Measurements from ENCODE around the gene ASTN2. TPM values are rescaled to one million over a fixed set of nuclear protein-coding genes. Genes with fewer than 3 reads are reported as not detected.
"Not testable (repeated sequence)": the region's sequence is repeated elsewhere in the genome, so short reads cannot be mapped to it uniquely, and the experiment has no call there.

ASTN2 gene
- polyA plus RNA-seq, 1 donor = 4.2 TPM

DNA sequence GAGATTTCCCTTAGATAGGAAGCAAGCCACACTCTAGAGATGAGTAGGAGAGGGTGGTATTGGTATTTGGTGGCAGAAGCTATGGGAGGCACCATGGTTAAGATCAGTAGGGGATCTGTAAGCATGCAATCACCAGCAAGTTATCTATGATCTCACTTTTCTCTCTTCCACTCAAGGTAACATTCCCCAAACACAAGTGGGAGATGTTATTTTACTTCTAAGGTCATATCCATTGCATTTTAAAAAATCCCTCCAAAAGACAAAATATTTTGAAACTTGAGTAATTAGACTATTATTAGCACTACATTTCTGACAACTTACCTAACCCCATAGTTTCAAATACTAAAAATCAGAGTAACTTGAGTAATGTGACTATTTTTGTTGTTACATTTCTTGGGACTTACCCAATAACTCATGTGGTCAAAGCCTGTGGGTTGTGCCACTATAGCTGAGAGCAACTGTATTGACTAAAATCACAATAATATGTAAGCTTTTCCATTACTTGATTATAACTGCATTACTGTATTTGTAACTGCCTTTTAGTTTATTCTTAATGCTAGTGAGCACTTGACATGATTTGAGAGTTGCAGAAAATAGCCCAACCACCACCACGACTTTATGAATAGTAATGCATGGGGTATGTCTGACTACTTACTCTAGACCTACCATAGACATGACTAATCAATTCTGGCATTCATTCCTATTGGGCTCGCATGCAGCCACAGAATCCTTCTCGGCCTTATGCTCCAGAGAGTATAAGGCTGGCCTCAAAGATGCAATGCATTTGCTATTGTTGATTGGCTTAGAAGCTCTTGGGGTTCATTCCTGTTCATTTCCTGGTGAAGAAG is 463.0 kb downstream of the ASTN2 start:
- DNase-seq = no peak

- peak; percentile 3 for DNase-seq
Measured at GRCh38 chr9:116945817-116946216, 469.0 kb downstream of the ASTN2 start.

DNA sequence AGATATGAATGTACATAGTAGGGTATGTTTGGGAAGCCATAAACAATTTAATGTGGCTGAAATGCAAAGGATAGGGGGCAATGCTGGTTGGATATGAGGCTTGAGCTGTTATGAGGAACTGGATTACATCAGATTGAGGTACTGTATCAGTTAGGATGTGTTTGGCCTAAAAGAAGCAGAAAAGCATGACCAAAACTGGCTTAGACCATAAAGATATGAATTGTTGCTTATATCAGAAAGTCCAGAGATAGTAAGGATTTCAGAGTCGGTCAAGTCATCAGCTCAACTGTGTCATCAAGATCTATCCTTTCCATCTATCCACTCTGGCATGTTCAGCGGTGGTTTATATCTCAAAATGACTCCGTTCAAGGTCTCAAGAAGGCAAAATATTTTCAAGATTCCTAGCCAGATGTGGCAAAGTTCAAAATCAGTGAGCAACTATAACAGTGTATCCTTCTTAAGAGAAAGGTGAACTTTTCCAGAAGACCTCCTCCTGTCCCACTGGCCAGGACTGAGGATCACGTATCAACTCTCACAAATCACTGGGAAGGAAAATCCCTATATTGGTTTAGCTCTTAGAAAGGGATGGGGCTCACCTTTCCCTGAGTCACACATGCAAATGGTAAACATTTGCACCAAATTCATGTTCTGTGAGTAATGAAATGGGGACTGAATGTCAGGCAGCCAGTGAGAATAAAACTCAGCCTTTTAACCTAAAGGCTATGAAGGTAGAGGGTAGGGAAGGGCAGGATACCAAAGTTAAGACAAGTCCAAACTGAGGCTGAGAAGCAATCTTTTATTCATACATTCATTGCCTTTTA is 469.9 kb downstream of the ASTN2 start:
- DNase-seq = no peak

- no peak for DNase-seq
Measured at GRCh38 chr9:116943970-116944369, 470.9 kb downstream of the ASTN2 start.

GRCh38 chr9:116942593-116943061 is 472.2 kb downstream of the ASTN2 start:
- DNase-seq = no peak

DNA sequence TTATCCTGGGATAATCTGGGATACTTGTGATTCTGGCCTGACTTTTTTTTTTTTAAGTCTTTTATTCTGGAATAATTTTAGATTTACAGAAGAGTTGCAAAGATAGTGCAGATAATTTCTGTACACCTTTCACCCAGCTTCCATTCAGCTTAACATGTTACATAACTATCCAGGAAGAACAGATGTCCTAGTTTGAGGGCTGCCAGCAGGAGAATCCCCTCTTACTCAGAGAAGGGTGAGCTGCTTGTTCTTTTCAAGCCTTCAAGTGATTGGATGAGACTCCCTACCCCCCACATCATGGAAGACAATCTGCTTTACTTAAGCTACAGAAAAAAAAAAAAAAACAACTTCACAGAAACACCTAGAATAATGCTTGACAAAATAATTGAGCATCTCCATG is 473.6 kb downstream of the ASTN2 start:
- no peak for DNase-seq

DNA sequence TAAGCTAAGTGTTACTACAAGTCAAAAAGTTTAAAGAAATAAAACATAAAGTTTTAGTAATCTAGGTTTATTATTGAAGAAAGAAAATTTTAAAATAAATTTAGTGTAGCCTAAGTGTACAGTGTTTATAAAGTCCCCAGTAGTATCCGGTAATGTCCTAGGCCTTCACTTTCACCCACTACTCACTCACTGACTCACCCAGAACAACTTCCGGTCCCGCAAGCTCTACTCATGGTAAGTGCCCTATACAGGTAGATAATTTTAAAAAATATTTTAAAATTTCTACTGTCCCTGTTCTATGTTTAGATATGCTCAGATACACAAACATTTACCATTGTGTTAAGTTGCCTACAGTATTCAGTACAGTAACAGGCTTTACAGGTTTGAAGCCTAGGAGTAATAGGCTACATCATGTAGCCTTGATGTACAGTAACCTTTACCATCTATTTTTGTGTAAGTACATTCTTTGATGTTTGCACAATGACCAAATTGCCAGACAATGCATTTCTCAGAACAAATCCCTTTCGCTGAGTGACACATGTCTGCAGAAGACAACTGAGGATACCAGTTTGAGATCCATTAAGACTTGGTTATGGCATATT is 474.1 kb downstream of the ASTN2 start:
- no peak for DNase-seq

- DNase-seq = no peak
Measured at GRCh38 chr9:116939614-116940013, 475.2 kb downstream of the ASTN2 start.

- DNase-seq = no peak
Measured at GRCh38 chr9:116939161-116939560, 475.7 kb downstream of the ASTN2 start.

DNA sequence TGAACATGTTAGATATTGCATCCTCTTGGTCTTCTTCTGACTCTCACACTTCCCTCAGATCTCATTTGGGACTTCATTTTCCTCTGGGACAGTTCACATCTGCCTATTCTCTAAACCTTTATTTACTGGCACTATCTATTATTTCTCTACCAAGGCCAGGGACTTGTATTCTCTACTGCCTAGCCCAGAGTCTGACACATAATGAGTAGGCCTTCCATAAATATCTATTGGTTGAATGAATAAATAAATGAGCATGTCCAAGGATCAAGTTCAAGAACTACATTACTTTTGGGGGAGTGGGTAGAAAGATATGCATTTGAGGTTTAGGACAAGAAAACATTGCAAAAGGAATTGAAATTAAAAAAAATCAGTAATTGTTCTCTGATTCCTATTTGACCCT is 477.5 kb downstream of the ASTN2 start:
- DNase-seq = no peak

DNA sequence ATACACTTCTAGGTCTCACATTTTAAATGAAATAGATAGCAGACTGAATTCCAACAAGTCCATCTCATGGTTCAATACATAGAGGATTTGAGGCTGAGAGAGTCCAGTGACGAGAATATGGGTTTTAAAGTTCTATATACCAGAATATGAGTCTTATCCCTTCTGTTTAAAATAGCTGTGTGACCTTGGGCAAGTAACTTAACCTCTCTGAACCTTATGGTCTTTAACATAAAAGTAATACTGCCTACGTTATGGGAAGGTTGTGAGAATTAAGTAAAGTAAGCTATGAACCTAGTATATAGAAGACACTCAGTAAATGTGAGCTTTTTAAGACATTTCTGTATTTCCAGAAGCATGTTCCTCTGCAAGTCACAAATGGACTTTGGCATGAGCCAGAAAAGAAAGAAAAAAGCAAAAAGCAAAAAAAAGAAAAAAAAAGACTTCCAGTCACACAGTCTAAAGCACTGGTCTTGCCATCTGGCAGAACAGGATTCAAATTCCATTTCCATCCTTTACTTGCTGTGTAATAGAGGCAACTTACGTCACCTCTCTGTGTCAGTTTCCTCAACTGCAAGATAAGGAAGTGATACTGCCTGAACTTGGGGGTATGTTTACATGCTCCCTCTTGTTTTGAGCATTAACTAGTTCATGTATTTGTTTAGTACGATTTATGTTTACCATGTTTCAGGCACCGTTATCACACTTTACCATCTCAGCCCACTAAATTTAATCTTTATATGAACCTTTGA is 479.5 kb downstream of the ASTN2 start:
- no peak for DNase-seq

- no peak for DNase-seq
Measured at GRCh38 chr9:116934131-116934530, 480.7 kb downstream of the ASTN2 start.

DNA sequence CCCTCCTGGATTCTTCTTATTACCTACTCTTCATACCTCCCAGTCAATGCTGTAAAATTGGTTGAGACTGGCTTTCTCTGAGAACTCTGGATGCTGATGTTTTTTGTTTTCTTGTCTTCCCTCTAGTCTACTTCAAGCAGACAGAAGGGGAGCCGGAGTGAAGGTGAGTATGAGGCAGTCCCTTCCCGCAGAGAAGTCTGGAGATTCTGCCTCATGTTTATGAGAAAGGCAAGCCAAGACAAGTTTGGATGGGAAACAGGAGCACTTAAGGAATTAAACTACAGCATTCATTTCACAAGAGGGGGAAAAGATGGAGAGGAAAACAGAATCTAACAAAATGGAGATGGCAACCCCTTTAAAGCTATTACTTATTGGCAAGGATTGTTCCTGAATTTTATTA is 481.6 kb downstream of the ASTN2 start:
- DNase-seq = no peak

DNA sequence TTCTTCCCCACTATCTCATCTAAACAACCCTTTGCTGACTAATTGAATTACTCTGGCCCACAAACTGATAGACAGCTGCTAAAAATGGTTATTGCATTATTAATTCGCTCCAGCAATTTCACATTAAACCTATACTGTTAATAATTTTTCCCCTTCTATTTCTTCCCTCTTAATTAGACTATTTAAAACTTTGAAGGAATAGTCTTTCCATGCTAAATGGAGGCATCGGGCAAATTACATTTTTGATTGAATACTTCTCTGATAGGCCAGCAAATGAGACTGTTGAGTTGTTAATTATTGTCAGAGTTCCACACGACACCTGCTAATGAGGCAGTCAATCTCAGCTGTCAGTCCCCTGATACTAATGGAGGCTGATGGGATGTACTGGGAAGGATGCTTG is 485.2 kb downstream of the ASTN2 start:
- DNase-seq = no peak

- no peak for DNase-seq
Measured at GRCh38 chr9:116928884-116929283, 486.0 kb downstream of the ASTN2 start.

DNA sequence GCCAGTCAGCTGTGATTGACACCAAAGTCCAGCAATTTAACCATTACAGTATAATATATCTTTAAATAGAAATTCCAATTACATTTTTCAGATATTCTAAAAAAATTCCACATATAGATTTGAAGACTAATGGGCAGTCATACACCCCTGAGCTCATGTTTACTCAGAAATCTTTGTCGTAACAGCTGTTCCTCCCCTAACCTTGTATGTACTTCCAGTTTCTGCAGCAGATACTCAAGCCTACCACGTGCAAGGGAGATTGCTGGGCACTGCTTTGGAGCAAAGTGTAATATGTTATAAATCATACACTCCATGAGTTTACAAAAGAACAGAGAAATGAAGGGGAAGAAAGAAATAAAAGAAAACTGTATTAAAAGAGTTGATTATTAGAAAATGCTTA is 486.6 kb downstream of the ASTN2 start:
- DNase-seq = no peak

DNA sequence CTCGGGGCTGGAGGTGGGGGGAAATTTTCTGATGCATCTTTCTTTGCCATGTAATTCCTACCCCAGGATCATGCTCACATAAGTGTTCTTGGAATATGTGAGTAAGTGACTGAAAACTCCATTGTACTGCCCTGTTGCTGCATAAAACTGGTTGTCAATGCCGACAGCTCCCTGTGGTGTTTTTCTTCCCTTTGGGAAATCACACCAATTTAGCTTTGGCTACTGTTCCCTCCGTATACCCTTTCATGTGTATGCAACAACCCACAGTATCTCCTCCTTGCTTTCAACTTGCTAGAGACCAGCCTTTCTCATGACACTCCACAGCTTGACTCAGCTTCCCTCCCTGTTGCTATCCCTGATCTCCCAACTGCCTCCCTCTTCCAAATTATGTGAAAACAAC is 487.1 kb downstream of the ASTN2 start:
- DNase-seq = no peak

DNA sequence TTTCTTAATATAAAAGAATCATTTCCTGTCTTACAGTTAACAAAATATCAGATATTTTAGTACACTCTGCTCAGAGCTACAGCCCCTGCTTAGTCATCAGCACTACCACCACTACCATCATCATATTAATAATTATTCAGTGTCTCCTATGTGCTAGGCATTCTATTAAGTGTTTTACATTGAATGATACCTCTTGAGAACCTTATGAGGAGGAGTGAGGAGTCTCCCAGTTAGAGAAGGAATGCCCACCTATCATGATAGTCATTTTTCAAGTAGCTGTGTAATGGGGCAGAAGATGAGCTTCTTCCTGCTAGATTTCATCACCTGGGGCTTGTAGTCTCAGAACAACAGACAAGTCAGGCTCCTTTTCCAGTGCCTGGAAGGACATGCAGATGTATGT is 489.7 kb downstream of the ASTN2 start:
- no peak for DNase-seq

GRCh38 chr9:116924462-116925110 is 490.3 kb downstream of the ASTN2 start:
- no peak for DNase-seq

DNA sequence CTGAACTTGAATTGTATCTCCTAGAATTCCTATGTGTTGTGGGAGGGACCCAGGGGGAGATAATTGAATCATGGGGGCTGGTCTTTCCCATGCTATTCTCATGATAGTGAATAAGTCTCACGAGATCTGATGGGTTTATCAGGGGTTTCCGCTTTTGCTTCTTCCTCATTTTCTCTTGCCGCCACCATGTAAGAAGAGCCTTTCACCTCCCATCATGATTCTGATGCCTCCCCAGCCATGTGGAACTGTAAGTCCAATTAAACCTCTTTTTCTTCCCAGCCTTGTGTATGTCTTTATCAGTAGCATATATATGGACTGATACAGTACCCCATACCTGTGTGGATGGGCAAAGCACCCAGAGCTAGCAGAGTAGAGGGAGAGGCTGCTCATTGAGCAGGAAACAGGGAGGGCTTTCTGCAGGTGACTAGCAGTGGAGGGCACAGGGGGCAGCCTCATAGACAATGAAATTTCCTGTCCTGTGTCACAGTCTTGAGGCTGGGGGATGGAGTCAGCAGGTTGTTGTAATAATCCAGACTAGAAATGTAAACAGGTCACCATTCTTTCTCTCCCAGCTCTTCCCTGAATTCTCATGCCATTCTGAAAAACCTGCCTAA is 496.9 kb downstream of the ASTN2 start:
- not testable (repeated sequence) for DNase-seq

DNA sequence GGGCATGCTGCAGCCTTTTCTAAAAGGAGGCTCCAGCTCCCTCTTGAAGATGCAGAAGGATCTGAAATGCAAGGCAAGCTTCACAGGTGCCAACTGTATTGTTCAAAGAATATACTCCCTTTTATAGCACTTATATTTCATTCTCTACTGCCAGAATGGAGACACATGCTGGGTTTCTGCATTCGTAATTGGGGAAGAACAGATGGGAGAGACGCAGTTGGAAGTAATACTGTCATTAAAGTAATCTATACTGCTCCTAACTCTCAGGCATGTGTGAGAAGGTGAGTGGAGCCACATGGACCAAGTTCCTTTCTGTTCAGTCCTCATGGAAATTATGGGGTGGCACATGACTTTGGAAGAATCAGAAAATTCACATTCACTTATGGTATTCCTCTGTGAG is 501.3 kb downstream of the ASTN2 start:
- no peak for DNase-seq

- no peak for DNase-seq
Measured at GRCh38 chr9:116910201-116910600, 504.7 kb downstream of the ASTN2 start.
